ENCODE measurements around the gene CCDC154.
A peak's percentile ranks its signal among the peaks of the same experiment; 100 is the strongest.

CCDC154 gene

GRCh38 chr16:1443980-1444729 lies at the start of gene CCDC154:
TSS of gene CCDC154 (minus strand) at chr16:1444556. CDS start at chr16:1444322, 234 bp downstream.
- TF ChIP-seq CTCF (IDR thresholded peaks at IDR 0.05): no peak
- peaks cover 28 to 43% (median 38%) of the 10 kb centered on the region in 3 donors for H3K36me3 ChIP-seq
- intact Hi-C loops (cut with DNase I; ENCODE audit: low total_unique reads): no loop called here

GRCh38 chr16:1493746-1494094 lies 49.4 kb upstream of the CCDC154 start:
- TF ChIP-seq CTCF (IDR thresholded peaks at IDR 0.05): no peak
- DNase-seq: no peak
- peaks cover 0 to 31% (median 17%) of the 10 kb centered on the region in 4 donors for H3K4me1 ChIP-seq
- H3K9me3 ChIP-seq: no peaks in the 10 kb centered on the region
- peak overlapping the region; percentile 79 to 81 for H3K4me3 ChIP-seq
- intact Hi-C loops (cut with DNase I; ENCODE audit: low total_unique reads): loop anchor here (5.0 kb wide), 1 partner anchor 119 kb away; the partner anchor contains the start of genes CRAMP1 and IFT140
- peak overlapping the region; percentile 85 to 86 for H3K27ac ChIP-seq
- H3K27me3 ChIP-seq: no peaks in the 10 kb centered on the region
- H3K36me3 ChIP-seq: peaks cover 19 to 43% (median 35%) of the 10 kb centered on the region in 3 donors

More at GRCh38 chr16:1443980-1444729, at the start of gene CCDC154:
- Histone ChIP-seq H3K4me1 (no peaks in the 10 kb centered on the region), H3K27ac (no peak within 1 kb of the TSS), H3K4me3 (no peak within 1 kb of the TSS), H3K27me3 (no peaks in the 10 kb centered on the region), H3K9me3 (no peaks in the 10 kb centered on the region)
- no peak for DNase-seq

- Histone ChIP-seq H3K36me3 (peaks cover 19 to 38% (median 34%) of the 10 kb centered on the region in 3 donors), H3K27me3 (no peaks in the 10 kb centered on the region), H3K9me3 (no peaks in the 10 kb centered on the region), H3K4me3 (peak within 1 kb of the TSS; percentile 79 to 81), H3K4me1 (peaks cover 0 to 31% (median 17%) of the 10 kb centered on the region in 4 donors), H3K27ac (peak within 1 kb of the TSS; percentile 85 to 86)
- no peak for TF ChIP-seq CTCF (IDR thresholded peaks at IDR 0.05)
- peak; percentile 58 to 85 for DNase-seq
- intact Hi-C loops (cut with DNase I; ENCODE audit: low total_unique reads): loop anchor here (5.0 kb wide), 1 partner anchor 119 kb away; the partner anchor contains the start of genes CRAMP1 and IFT140
Observed at GRCh38 chr16:1492923-1493745, 48.8 kb upstream of the CCDC154 start, which contains the start of gene TELO2. TSS of gene TELO2 (plus strand) at chr16:1493360. CDS start at chr16:1494282, 922 bp downstream.

- Histone ChIP-seq H3K4me3 (peak overlapping the region; percentile 79 to 81), H3K4me1 (peaks cover 0 to 31% (median 17%) of the 10 kb centered on the region in 4 donors), H3K27ac (peak overlapping the region; percentile 85 to 86), H3K27me3 (no peaks in the 10 kb centered on the region), H3K36me3 (peaks cover 12 to 30% (median 29%) of the 10 kb centered on the region in 3 donors), H3K9me3 (no peaks in the 10 kb centered on the region)
- intact Hi-C loops (cut with DNase I; ENCODE audit: low total_unique reads): loop anchor here (5.0 kb wide), 1 partner anchor 120 kb away; the partner anchor contains the start of genes CRAMP1 and IFT140
- no peak for TF ChIP-seq CTCF (IDR thresholded peaks at IDR 0.05)
- no peak for DNase-seq
Observed at GRCh38 chr16:1492082-1492922, 47.9 kb upstream of the CCDC154 start.

GRCh38 chr16:1491327-1491726 lies 47.0 kb upstream of the CCDC154 start:
- Histone ChIP-seq H3K27me3 (no peaks in the 10 kb centered on the region), H3K4me3 (no peak overlapping the region), H3K4me1 (peaks cover 0 to 31% (median 17%) of the 10 kb centered on the region in 4 donors), H3K27ac (no peak overlapping the region), H3K9me3 (no peaks in the 10 kb centered on the region), H3K36me3 (peaks cover 6 to 20% (median 20%) of the 10 kb centered on the region in 3 donors)
- no peak for TF ChIP-seq CTCF (IDR thresholded peaks at IDR 0.05)
- intact Hi-C loops (cut with DNase I; ENCODE audit: low total_unique reads): loop anchor here (5.0 kb wide), 1 partner anchor 121 kb away; the partner anchor contains the start of genes CRAMP1 and IFT140
- no peak for DNase-seq
